Astrocyte (in vitro differentiated cells and primary cell): ENCODE data around the gene BATF3. TPM values are rescaled to one million over a fixed set of nuclear protein-coding genes. Genes with fewer than 3 reads are reported as not detected.
"Not testable (repeated sequence)": the region's sequence is repeated elsewhere in the genome, so short reads cannot be mapped to it uniquely, and the experiment has no call there.

Experiments used
- DNase-seq: peaks from one replicate; pipeline ENCODE4 v3.0.0-alpha.2; 2010; ENCODE audit warnings: low read depth
- FAIRE-seq: peaks from 2 replicates; lab custom pipeline; 2011; peaks lifted over from hg19 to GRCh38; lab: Jason Lieb, UNC
- H2AFZ ChIP-seq: 2 replicates; pipeline ENCODE4 v1.6.0; 2012; ENCODE audit warnings: low read depth, low read length, inconsistent platforms
- H3K27ac ChIP-seq: 2 replicates; pipeline ENCODE4 v1.5.1; 2011; ENCODE audit warnings: low read depth, low read length, inconsistent platforms
- H3K27me3 ChIP-seq: 2 replicates; pipeline ENCODE4 v1.6.0; 2011; ENCODE audit warnings: low read length, inconsistent platforms; ENCODE audit not compliant: insufficient read depth
- H3K36me3 ChIP-seq: 2 replicates; pipeline ENCODE4 v1.5.1; 2011; ENCODE audit warnings: low read length, inconsistent platforms; ENCODE audit not compliant: insufficient read depth
- H3K4me1 ChIP-seq: 2 replicates; pipeline ENCODE4 v1.5.1; 2011; ENCODE audit warnings: low read length, inconsistent platforms; ENCODE audit not compliant: insufficient read depth
- H3K4me2 ChIP-seq: 2 replicates; pipeline ENCODE4 v1.6.0; 2012; ENCODE audit warnings: low read length, inconsistent platforms
- H3K4me3 ChIP-seq: 2 replicates; pipeline ENCODE4 v1.5.1; 2011; ENCODE audit warnings: low read depth, mild to moderate bottlenecking, low read length, inconsistent platforms; ENCODE audit not compliant: insufficient read depth
- H3K79me2 ChIP-seq: 2 replicates; pipeline ENCODE4 v1.6.0; 2012; ENCODE audit warnings: mild to moderate bottlenecking, low read length, inconsistent platforms; ENCODE audit not compliant: insufficient read depth
- H3K9ac ChIP-seq: 2 replicates; pipeline ENCODE4 v1.6.0; 2012; ENCODE audit warnings: mild to moderate bottlenecking, low read length, inconsistent platforms
- H3K9me3 ChIP-seq: 2 replicates; pipeline ENCODE4 v1.5.1; 2012; ENCODE audit warnings: low read depth, mild to moderate bottlenecking, low read length, inconsistent platforms; ENCODE audit not compliant: insufficient read depth
- H4K20me1 ChIP-seq: 2 replicates; pipeline ENCODE4 v1.6.0; 2012; ENCODE audit warnings: low read length, inconsistent platforms; ENCODE audit not compliant: insufficient read depth
- H3K27ac Mint-ChIP-seq: one replicate; pipeline ENCODE4 v1.8.0; 2021; ENCODE audit warnings: mild to moderate bottlenecking, mixed read lengths; ENCODE audit not compliant: unreplicated experiment
- H3K27me3 Mint-ChIP-seq: one replicate; pipeline ENCODE4 v1.8.0; 2021; ENCODE audit warnings: low read depth, mixed read lengths; ENCODE audit not compliant: unreplicated experiment
- H3K36me3 Mint-ChIP-seq: one replicate; pipeline ENCODE4 v1.8.0; 2021; ENCODE audit warnings: low read depth, mixed read lengths; ENCODE audit not compliant: unreplicated experiment
- H3K4me1 Mint-ChIP-seq: one replicate; pipeline ENCODE4 v1.8.0; 2021; ENCODE audit warnings: low read depth, mixed read lengths; ENCODE audit not compliant: unreplicated experiment
- H3K4me3 Mint-ChIP-seq: one replicate; pipeline ENCODE4 v1.8.0; 2021; ENCODE audit warnings: mild to moderate bottlenecking, moderate library complexity, mixed read lengths; ENCODE audit not compliant: unreplicated experiment
- H3K9me3 Mint-ChIP-seq: one replicate; pipeline ENCODE4 v1.8.0; 2021; ENCODE audit warnings: mild to moderate bottlenecking, mixed read lengths; ENCODE audit not compliant: unreplicated experiment
- EZH2 ChIP-seq: IDR thresholded peaks from 2 replicates; pipeline ENCODE4 v1.6.1; 2012; ENCODE audit warnings: mild to moderate bottlenecking, low read length, inconsistent platforms; ENCODE audit not compliant: insufficient read depth
- total RNA-seq: library from RNA; stranded (reverse); gene quantifications from 2 replicates; pipeline ENCODE4 v1.2.1, GENCODE V29; 2021
- TF ChIP-seq, protein P1 (sequence below): IDR thresholded peaks from 2 replicates; pipeline ENCODE4 v1.5.1; 2011; ENCODE audit warnings: low read depth, mild to moderate bottlenecking, inconsistent platforms, low read length, moderate library complexity; ENCODE audit not compliant: insufficient read depth

The BATF3 gene
- total RNA-seq, 1 donor from 2014 or later, result 1.9 TPM

DNA sequence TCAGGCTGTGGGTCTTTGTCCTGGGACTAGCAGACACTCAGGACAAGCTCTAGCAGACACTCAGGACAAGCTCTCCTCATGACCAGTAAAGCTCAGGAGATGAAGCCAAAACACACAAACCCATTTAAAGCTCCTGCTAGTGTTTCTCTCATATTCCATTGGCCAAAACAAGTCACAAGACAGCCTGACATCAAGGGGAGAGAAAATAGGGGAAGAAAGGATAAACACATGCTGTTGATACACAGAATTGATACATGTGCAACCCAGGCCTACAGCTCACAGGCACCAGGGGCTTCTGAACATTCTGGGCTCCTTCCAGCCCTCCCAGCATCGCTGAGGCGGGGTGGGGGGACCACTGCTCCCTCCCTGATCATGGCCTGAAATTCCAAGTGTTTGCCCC is 55.8 kb downstream of the BATF3 start:
- DNase-seq, result no peak
- H3K27me3 ChIP-seq, result no peaks in the 10 kb centered on the region
- no peaks in the 10 kb centered on the region for H3K9me3 ChIP-seq
- H3K27ac ChIP-seq, result no peak overlapping the region
- Mint-ChIP-seq H3K4me3 (no peak overlapping the region), H3K27ac (no peak overlapping the region), H3K36me3 (no peaks in the 10 kb centered on the region), H3K9me3 (peaks cover 3% of the 10 kb centered on the region), H3K27me3 (peaks cover 34% of the 10 kb centered on the region), H3K4me1 (peaks cover 2% of the 10 kb centered on the region)
- no peaks in the 10 kb centered on the region for H4K20me1 ChIP-seq
- TF ChIP-seq, protein P1, sequence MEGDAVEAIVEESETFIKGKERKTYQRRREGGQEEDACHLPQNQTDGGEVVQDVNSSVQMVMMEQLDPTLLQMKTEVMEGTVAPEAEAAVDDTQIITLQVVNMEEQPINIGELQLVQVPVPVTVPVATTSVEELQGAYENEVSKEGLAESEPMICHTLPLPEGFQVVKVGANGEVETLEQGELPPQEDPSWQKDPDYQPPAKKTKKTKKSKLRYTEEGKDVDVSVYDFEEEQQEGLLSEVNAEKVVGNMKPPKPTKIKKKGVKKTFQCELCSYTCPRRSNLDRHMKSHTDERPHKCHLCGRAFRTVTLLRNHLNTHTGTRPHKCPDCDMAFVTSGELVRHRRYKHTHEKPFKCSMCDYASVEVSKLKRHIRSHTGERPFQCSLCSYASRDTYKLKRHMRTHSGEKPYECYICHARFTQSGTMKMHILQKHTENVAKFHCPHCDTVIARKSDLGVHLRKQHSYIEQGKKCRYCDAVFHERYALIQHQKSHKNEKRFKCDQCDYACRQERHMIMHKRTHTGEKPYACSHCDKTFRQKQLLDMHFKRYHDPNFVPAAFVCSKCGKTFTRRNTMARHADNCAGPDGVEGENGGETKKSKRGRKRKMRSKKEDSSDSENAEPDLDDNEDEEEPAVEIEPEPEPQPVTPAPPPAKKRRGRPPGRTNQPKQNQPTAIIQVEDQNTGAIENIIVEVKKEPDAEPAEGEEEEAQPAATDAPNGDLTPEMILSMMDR, result no peak
- no peak for TF ChIP-seq EZH2
- FAIRE-seq, result no peak
- H3K36me3 ChIP-seq, result no peaks in the 10 kb centered on the region
- no peak overlapping the region for H2AFZ ChIP-seq
- no peak overlapping the region for H3K4me3 ChIP-seq
- peaks cover 6% of the 10 kb centered on the region for H3K4me1 ChIP-seq
- H3K4me2 ChIP-seq, result no peak overlapping the region
- H3K9ac ChIP-seq, result no peak overlapping the region
- H3K79me2 ChIP-seq, result no peaks in the 10 kb centered on the region

GRCh38 chr1:212641956-212642355 is 57.7 kb downstream of the BATF3 start:
- H3K36me3 Mint-ChIP-seq, result no peaks in the 10 kb centered on the region
- H3K4me3 ChIP-seq, result no peak overlapping the region
- no peaks in the 10 kb centered on the region for H3K79me2 ChIP-seq
- peaks cover 7% of the 10 kb centered on the region for H3K4me1 Mint-ChIP-seq
- peaks cover 40% of the 10 kb centered on the region for H3K27me3 Mint-ChIP-seq
- DNase-seq (peak; percentile 30), FAIRE-seq (no peak)
- no peak overlapping the region for H3K9ac ChIP-seq
- no peaks in the 10 kb centered on the region for H3K9me3 ChIP-seq
- H3K27me3 ChIP-seq, result no peaks in the 10 kb centered on the region
- H3K27ac ChIP-seq, result no peak overlapping the region
- H3K9me3 Mint-ChIP-seq, result peaks cover 3% of the 10 kb centered on the region
- no peak overlapping the region for H3K4me3 Mint-ChIP-seq
- no peaks in the 10 kb centered on the region for H3K36me3 ChIP-seq
- no peak overlapping the region for H3K4me2 ChIP-seq
- no peak overlapping the region for H3K27ac Mint-ChIP-seq
- no peak for TF ChIP-seq EZH2
- TF ChIP-seq, protein P1, result no peak
- H4K20me1 ChIP-seq, result no peaks in the 10 kb centered on the region
- H3K4me1 ChIP-seq, result peaks cover 23% of the 10 kb centered on the region
- H2AFZ ChIP-seq, result no peak overlapping the region

GRCh38 chr1:212640223-212640878 is 59.3 kb downstream of the BATF3 start:
- DNase-seq (no peak), FAIRE-seq (no peak)
- Histone ChIP-seq H3K27me3 (no peaks in the 10 kb centered on the region), H4K20me1 (no peaks in the 10 kb centered on the region), H3K9ac (no peak overlapping the region), H3K79me2 (no peaks in the 10 kb centered on the region), H2AFZ (no peak overlapping the region), H3K4me3 (no peak overlapping the region), H3K9me3 (no peaks in the 10 kb centered on the region), H3K36me3 (no peaks in the 10 kb centered on the region), H3K4me2 (no peak overlapping the region), H3K4me1 (peaks cover 36% of the 10 kb centered on the region), H3K27ac (no peak overlapping the region)
- H3K27me3 Mint-ChIP-seq, result peaks cover 35% of the 10 kb centered on the region
- H3K4me3 Mint-ChIP-seq, result no peak overlapping the region
- peaks cover 8% of the 10 kb centered on the region for H3K4me1 Mint-ChIP-seq
- peaks cover 2% of the 10 kb centered on the region for H3K9me3 Mint-ChIP-seq
- H3K27ac Mint-ChIP-seq, result no peak overlapping the region
- H3K36me3 Mint-ChIP-seq, result no peaks in the 10 kb centered on the region
- TF ChIP-seq, protein P1, result no peak
- TF ChIP-seq EZH2, result no peak

DNA sequence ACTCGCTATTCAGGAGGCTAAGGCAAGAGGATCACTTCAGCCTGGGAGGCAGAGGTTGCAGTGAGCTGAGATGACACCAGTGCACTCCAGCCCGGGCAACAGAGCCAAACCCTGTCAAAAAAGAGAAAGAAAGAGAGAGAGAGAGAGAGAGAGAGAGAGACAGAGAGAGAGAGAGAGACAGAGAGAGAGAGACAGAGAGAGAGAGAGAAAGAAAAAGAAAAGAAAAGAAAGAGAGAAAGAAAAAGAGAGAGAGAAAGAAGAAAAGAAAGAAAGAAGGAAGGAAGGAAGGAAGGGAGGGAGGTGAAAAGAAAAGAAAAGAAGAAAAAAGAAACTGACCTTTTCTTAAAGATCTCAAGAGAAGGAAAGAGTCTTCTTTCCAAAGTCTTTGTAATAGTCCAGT is 60.1 kb downstream of the BATF3 start:
- H3K36me3 ChIP-seq, result not testable (repeated sequence)

More for the DNA sequence above, 60.1 kb downstream of the BATF3 start:
- not testable (repeated sequence) for H3K4me3 ChIP-seq, H3K4me3 Mint-ChIP-seq, H3K79me2 ChIP-seq, H3K9me3 Mint-ChIP-seq, DNase-seq, H3K4me2 ChIP-seq, H2AFZ ChIP-seq, FAIRE-seq, H3K9ac ChIP-seq, H3K27me3 ChIP-seq, H4K20me1 ChIP-seq, H3K27ac Mint-ChIP-seq, H3K36me3 Mint-ChIP-seq, H3K9me3 ChIP-seq
- Mint-ChIP-seq H3K27me3 (peaks cover 31% of the 10 kb centered on the region), H3K4me1 (peaks cover 11% of the 10 kb centered on the region)
- Histone ChIP-seq H3K4me1 (peaks cover 39% of the 10 kb centered on the region), H3K27ac (peak overlapping the region; percentile 92)
